GM12878 (cell line): ENCODE measurements around the gene IRGC. TPM values are rescaled to one million over a fixed set of nuclear protein-coding genes. Genes with fewer than 3 reads are reported as not detected.
A peak's percentile ranks its signal among the peaks of the same experiment; 100 is the strongest.

Experiments used
- BACH1 ChIP-seq: fragments of 450-650 bp; IDR thresholded peaks from 2 replicates; pipeline ENCODE4 v1.6.1; 2017; ENCODE audit warnings: mild to moderate bottlenecking, borderline replicate concordance
- BMI1 ChIP-seq: fragments of 450-650 bp; IDR thresholded peaks from 2 replicates; pipeline ENCODE4 v1.6.1; 2016; ENCODE audit warnings: mild to moderate bottlenecking, moderate library complexity, borderline replicate concordance
- CBFB ChIP-seq: IDR thresholded peaks from 2 replicates; pipeline ENCODE4 v1.6.1; 2016; ENCODE audit warnings: antibody characterized with exemption, low read depth
- CBX3 ChIP-seq: fragments of 200-600 bp; sonication (generic); IDR thresholded peaks from 2 replicates; pipeline ENCODE4 v1.6.1; 2016; ENCODE audit warnings: low read depth, borderline replicate concordance
- CBX5 ChIP-seq: sonication (generic); IDR thresholded peaks from 2 replicates; pipeline ENCODE4 v1.6.1; 2016; ENCODE audit warnings: low read depth, moderate library complexity, mild to moderate bottlenecking, inconsistent platforms
- CEBPB ChIP-seq, 2 experiments: fragments of 150-350 bp in 1 of 2; IDR thresholded peaks; 2 replicates each; pipeline ENCODE4 v1.6.1; 2012 to 2014; ENCODE audit warnings: low read depth in 2 of 2, low read length in 2 of 2, borderline replicate concordance in 1 of 2, inconsistent platforms in 1 of 2
- CHD4 ChIP-seq: fragments of 200-600 bp; sonication (generic); IDR thresholded peaks from 2 replicates; pipeline ENCODE4 v1.6.1; 2016; ENCODE audit warnings: mild to moderate bottlenecking
- CREB1 ChIP-seq: IDR thresholded peaks from 2 replicates; pipeline ENCODE4 v1.6.1; 2012; ENCODE audit warnings: low read depth, mild to moderate bottlenecking, inconsistent platforms
- HCFC1 ChIP-seq: fragments of 150-350 bp; IDR thresholded peaks from 2 replicates; pipeline ENCODE4 v1.6.1; 2014; ENCODE audit warnings: low read length
- HDGF ChIP-seq: fragments of 450-650 bp; IDR thresholded peaks from 2 replicates; pipeline ENCODE4 v1.6.1; 2016; ENCODE audit warnings: antibody characterized with exemption
- KDM1A ChIP-seq: fragments of 200-600 bp; sonication (generic); IDR thresholded peaks from 2 replicates; pipeline ENCODE4 v1.6.1; 2016; ENCODE audit warnings: borderline replicate concordance
- KLF5 ChIP-seq: fragments of 450-650 bp; IDR thresholded peaks from 2 replicates; pipeline ENCODE4 v1.6.1; 2014; ENCODE audit warnings: mild to moderate bottlenecking; ENCODE audit not compliant: partially characterized antibody
- MEF2A ChIP-seq: IDR thresholded peaks from 2 replicates; pipeline ENCODE4 v1.6.1; 2011; ENCODE audit warnings: low read depth, mild to moderate bottlenecking, low read length, moderate library complexity; ENCODE audit not compliant: insufficient read depth
- MTA3 ChIP-seq: IDR thresholded peaks from 2 replicates; pipeline ENCODE4 v1.6.1; 2012; ENCODE audit warnings: low read length, inconsistent platforms, borderline replicate concordance
- NFYA ChIP-seq: IDR thresholded peaks from 2 replicates; pipeline ENCODE4 v1.6.1; 2011; ENCODE audit warnings: low read depth, mild to moderate bottlenecking, low read length, improper control_type of control experiment, borderline replicate concordance
- NRF1 ChIP-seq: conservative IDR thresholded peaks from 2 replicates; pipeline ENCODE4 v1.6.1; 2011; ENCODE audit warnings: mild to moderate bottlenecking, low read depth, low read length, improper control_type of control experiment
- POLR2A ChIP-seq: IDR thresholded peaks from 2 replicates; pipeline ENCODE4 v1.6.1; 2011; ENCODE audit warnings: low read depth, mild to moderate bottlenecking, low read length
- RB1 ChIP-seq: fragments of 450-650 bp; formaldehyde crosslinking; IDR thresholded peaks from 2 replicates; pipeline ENCODE4 v1.6.1; 2017; ENCODE audit warnings: mild to moderate bottlenecking, borderline replicate concordance
- RFX5 ChIP-seq: IDR thresholded peaks from 2 replicates; pipeline ENCODE4 v1.6.1; 2011; ENCODE audit warnings: low read depth, low read length, improper control_type of control experiment
- SIN3A ChIP-seq: IDR thresholded peaks from 2 replicates; pipeline ENCODE4 v1.6.1; 2012; ENCODE audit warnings: low read depth, low read length, improper control_type of control experiment
- SMAD1 ChIP-seq: fragments of 450-650 bp; IDR thresholded peaks from 2 replicates; pipeline ENCODE4 v1.6.1; 2018; ENCODE audit warnings: mild to moderate bottlenecking, low read depth; ENCODE audit not compliant: partially characterized antibody
- STAT3 ChIP-seq: IDR thresholded peaks from 2 replicates; pipeline ENCODE4 v1.6.1; 2011; ENCODE audit warnings: low read depth, low read length, improper control_type of control experiment
- SUPT20H ChIP-seq: IDR thresholded peaks from 2 replicates; pipeline ENCODE4 v1.6.1; 2011; ENCODE audit warnings: low read depth, mild to moderate bottlenecking, low read length, moderate library complexity, borderline replicate concordance; ENCODE audit not compliant: control insufficient read depth
- TAF1 ChIP-seq: IDR thresholded peaks from 2 replicates; pipeline ENCODE4 v1.6.1; 2011; ENCODE audit warnings: mild to moderate bottlenecking, low read depth, low read length, borderline replicate concordance
- WRNIP1 ChIP-seq: IDR thresholded peaks from 2 replicates; pipeline ENCODE4 v1.6.1; 2011; ENCODE audit warnings: low read depth, low read length, improper control_type of control experiment, borderline replicate concordance
- ZNF207 ChIP-seq: fragments of 450-650 bp; IDR thresholded peaks from 2 replicates; pipeline ENCODE4 v1.6.1; 2014; ENCODE audit warnings: antibody characterized with exemption, mild to moderate bottlenecking, borderline replicate concordance
- ZSCAN29 ChIP-seq: fragments of 450-650 bp; IDR thresholded peaks from 2 replicates; pipeline ENCODE4 v1.6.1; 2017; ENCODE audit warnings: mild to moderate bottlenecking, moderate library complexity
- polyA plus RNA-seq, 11 experiments: library from polyadenylated mRNA; depleted of rRNA in 4 of 11; unstranded in 6 of 11; stranded (reverse) in 5 of 11; fragments of >200 nt; fragmentation: Nextera tagmentation in 4 of 11; fragmentation: Illumina TruSeq in 1 of 11; extraction: Ambion mirVana in 4 of 11; extraction: Trizol in 1 of 11; gene quantifications; 1 replicate in 1 of 11; 2 replicates in 10 of 11; pipeline versions ENCODE4 v1.2.1 to v1.2.3, GENCODE V29; 2011 to 2016; ENCODE audit warnings: inconsistent platforms in 2 of 11, missing spikeins in 2 of 11, low read depth in 1 of 11
- total RNA-seq, 4 experiments: library from RNA; depleted of rRNA in 3 of 4; stranded (reverse); fragments of >200 nt in 3 of 4; fragmentation: Illumina TruSeq in 1 of 4; extraction: Trizol in 1 of 4; gene quantifications; 2 replicates each; pipeline versions ENCODE4 v1.2.1 to v1.2.3, GENCODE V29; 2013 to 2021
- TF ChIP-seq, protein P1 (sequence below): IDR thresholded peaks from 2 replicates; pipeline ENCODE4 v1.6.1; 2012; ENCODE audit warnings: low read depth, low read length, improper control_type of control experiment
- TF ChIP-seq, protein P2 (sequence below): IDR thresholded peaks from 2 replicates; pipeline ENCODE4 v1.6.1; 2011; ENCODE audit warnings: low read depth, low read length, improper control_type of control experiment, borderline replicate concordance
- TF ChIP-seq, protein P3 (sequence below): IDR thresholded peaks from 2 replicates; pipeline ENCODE4 v1.6.1; 2011; ENCODE audit warnings: borderline replicate concordance, low read depth, mild to moderate bottlenecking, moderate library complexity, mixed read lengths, low read length; ENCODE audit not compliant: insufficient read depth; ENCODE audit errors: extremely low read length
- TF ChIP-seq, protein P4 (sequence below): fragments of 450-650 bp; IDR thresholded peaks from 2 replicates; pipeline ENCODE4 v1.6.1; 2017; ENCODE audit warnings: low read depth, mild to moderate bottlenecking, moderate library complexity

Gene IRGC
- total and polyA plus RNA-seq, 10 of the 15 experiments (the other 5 are each of a cell fraction or from before 2014, with no cell fraction given), result 0.04 TPM; not detected in 9

DNA sequence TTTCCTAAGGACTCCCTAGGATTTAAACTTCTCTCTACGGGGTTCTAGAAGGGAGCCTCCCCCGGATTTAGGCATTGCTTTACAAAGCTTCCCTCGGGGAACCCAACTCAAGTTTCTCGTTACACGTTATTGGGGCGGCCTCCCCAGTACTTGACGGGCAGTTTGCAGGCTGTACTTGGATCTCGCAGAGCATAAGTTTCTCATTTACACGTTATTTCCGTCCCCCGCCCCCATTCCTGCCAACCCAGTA is 38.3 kb downstream of the IRGC start (continued):
- TF ChIP-seq CBX3, result no peak
- no peak for TF ChIP-seq CHD4
- no peak for TF ChIP-seq SUPT20H
- no peak for TF ChIP-seq RFX5
- TF ChIP-seq, protein P1, sequence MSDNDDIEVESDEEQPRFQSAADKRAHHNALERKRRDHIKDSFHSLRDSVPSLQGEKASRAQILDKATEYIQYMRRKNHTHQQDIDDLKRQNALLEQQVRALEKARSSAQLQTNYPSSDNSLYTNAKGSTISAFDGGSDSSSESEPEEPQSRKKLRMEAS, result 0 out of 2 replicates have a peak, but pooled peaks have one; percentile 39
- no peak for TF ChIP-seq RB1
- TF ChIP-seq WRNIP1, result no peak
- no peak for TF ChIP-seq SIN3A
- TF ChIP-seq, protein P2, sequence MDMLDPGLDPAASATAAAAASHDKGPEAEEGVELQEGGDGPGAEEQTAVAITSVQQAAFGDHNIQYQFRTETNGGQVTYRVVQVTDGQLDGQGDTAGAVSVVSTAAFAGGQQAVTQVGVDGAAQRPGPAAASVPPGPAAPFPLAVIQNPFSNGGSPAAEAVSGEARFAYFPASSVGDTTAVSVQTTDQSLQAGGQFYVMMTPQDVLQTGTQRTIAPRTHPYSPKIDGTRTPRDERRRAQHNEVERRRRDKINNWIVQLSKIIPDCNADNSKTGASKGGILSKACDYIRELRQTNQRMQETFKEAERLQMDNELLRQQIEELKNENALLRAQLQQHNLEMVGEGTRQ, result no peak
- TF ChIP-seq ZSCAN29, result no peak
- no peak; the same call in 1 of the 2 replicates for TF ChIP-seq HCFC1
- TF ChIP-seq NFYA, result no peak
- TF ChIP-seq MEF2A, result no peak; the same call in 1 of the 2 replicates
- TF ChIP-seq CBFB, result no peak
- TF ChIP-seq, protein P3, sequence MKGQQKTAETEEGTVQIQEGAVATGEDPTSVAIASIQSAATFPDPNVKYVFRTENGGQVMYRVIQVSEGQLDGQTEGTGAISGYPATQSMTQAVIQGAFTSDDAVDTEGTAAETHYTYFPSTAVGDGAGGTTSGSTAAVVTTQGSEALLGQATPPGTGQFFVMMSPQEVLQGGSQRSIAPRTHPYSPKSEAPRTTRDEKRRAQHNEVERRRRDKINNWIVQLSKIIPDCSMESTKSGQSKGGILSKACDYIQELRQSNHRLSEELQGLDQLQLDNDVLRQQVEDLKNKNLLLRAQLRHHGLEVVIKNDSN, result no peak
- TF ChIP-seq STAT3, result no peak
- no peak for TF ChIP-seq BACH1
- TF ChIP-seq KLF5, result no peak
- TF ChIP-seq CEBPB (IDR thresholded peaks at IDR 0.05; ENCODE audit: borderline replicate concordance in 1 of 2, low read depth in 2 of 2, low read length in 2 of 2), result no peak
- TF ChIP-seq NRF1, result no peak
- no peak for TF ChIP-seq POLR2A
- TF ChIP-seq BMI1, result no peak
- no peak for TF ChIP-seq KDM1A
- TF ChIP-seq, protein P4, sequence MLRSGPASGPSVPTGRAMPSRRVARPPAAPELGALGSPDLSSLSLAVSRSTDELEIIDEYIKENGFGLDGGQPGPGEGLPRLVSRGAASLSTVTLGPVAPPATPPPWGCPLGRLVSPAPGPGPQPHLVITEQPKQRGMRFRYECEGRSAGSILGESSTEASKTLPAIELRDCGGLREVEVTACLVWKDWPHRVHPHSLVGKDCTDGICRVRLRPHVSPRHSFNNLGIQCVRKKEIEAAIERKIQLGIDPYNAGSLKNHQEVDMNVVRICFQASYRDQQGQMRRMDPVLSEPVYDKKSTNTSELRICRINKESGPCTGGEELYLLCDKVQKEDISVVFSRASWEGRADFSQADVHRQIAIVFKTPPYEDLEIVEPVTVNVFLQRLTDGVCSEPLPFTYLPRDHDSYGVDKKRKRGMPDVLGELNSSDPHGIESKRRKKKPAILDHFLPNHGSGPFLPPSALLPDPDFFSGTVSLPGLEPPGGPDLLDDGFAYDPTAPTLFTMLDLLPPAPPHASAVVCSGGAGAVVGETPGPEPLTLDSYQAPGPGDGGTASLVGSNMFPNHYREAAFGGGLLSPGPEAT, result no peak
- no peak for TF ChIP-seq ZNF207
- TF ChIP-seq HDGF, result no peak
- TF ChIP-seq MTA3, result no peak
- no peak for TF ChIP-seq CBX5
- TF ChIP-seq TAF1, result no peak
- TF ChIP-seq SMAD1, result no peak
- TF ChIP-seq CREB1, result no peak; the same call in 1 of the 2 replicates
